CD14-positive monocyte (primary cell): Measurements from ENCODE around the gene FGFR3. TPM values are rescaled to one million over a fixed set of nuclear protein-coding genes. Genes with fewer than 3 reads are reported as not detected.

ENCODE experiments used
- DNase-seq, 3 donors: peaks; one replicate each; pipeline ENCODE4 v3.0.0-alpha.2; 2011 to 2022
- H2AFZ ChIP-seq: 2 replicates; pipeline ENCODE4 v1.6.0; 2012; ENCODE audit warnings: mild to moderate bottlenecking, low read depth, low read length, inconsistent platforms; ENCODE audit not compliant: insufficient read depth, poor library complexity, severe bottlenecking
- H3K27ac ChIP-seq, 2 donors: 1 replicate in 1 of 2; 2 replicates in 1 of 2; pipeline ENCODE4 v1.5.1; 2012 to 2013; ENCODE audit warnings: low read length in 2 of 2, control low read depth in 1 of 2, inconsistent platforms in 1 of 2, low read depth in 1 of 2, mild to moderate bottlenecking in 1 of 2
- H3K27me3 ChIP-seq, 2 donors: one replicate each; pipeline versions ENCODE4 v1.6.0 to v1.6.1; 2011 to 2013; ENCODE audit warnings: low read length in 2 of 2; ENCODE audit not compliant: control insufficient read depth in 2 of 2, insufficient read depth in 2 of 2
- H3K36me3 ChIP-seq, 2 donors: replicated peaks in 1 of 2; 1 replicate in 1 of 2; 2 replicates in 1 of 2; pipeline versions ENCODE4 v1.5.1 to v1.6.1; 2012 to 2013; ENCODE audit warnings: low read length in 2 of 2, control low read depth in 1 of 2, inconsistent platforms in 1 of 2, mild to moderate bottlenecking in 1 of 2; ENCODE audit not compliant: insufficient read depth in 2 of 2, control insufficient read depth in 1 of 2
- H3K4me1 ChIP-seq, 2 donors: 1 replicate in 1 of 2; 2 replicates in 1 of 2; pipeline versions ENCODE4 v1.5.1 to v1.6.1; 2012 to 2013; ENCODE audit warnings: low read length in 2 of 2, control low read depth in 1 of 2, inconsistent platforms in 1 of 2, mild to moderate bottlenecking in 1 of 2, moderate library complexity in 1 of 2; ENCODE audit not compliant: insufficient read depth in 2 of 2, control insufficient read depth in 1 of 2
- H3K4me2 ChIP-seq: replicated peaks from 2 replicates; pipeline ENCODE3; 2012; ENCODE audit warnings: low read length, moderate library complexity, mild to moderate bottlenecking; ENCODE audit not compliant: poor library complexity, severe bottlenecking; ENCODE audit errors: extremely low read depth
- H3K4me3 ChIP-seq, 3 experiments: fragments of 200-600 bp in 1 of 3; sonication (generic) in 1 of 3; replicated peaks in 1 of 3; 1 replicate in 2 of 3; 2 replicates in 1 of 3; pipeline ENCODE4 v1.5.1; 2011 to 2013; ENCODE audit warnings: low read length in 3 of 3, mild to moderate bottlenecking in 3 of 3, control low read depth in 2 of 3, low read depth in 2 of 3, inconsistent platforms in 1 of 3, moderate library complexity in 1 of 3
- H3K79me2 ChIP-seq: 2 replicates; pipeline ENCODE4 v1.6.0; 2012; ENCODE audit warnings: mild to moderate bottlenecking, control low read depth, inconsistent platforms, low read length, moderate library complexity; ENCODE audit not compliant: insufficient read depth
- H3K9ac ChIP-seq: 2 replicates; pipeline ENCODE4 v1.6.0; 2017; ENCODE audit warnings: low read length, mild to moderate bottlenecking; ENCODE audit not compliant: insufficient read depth, poor library complexity, severe bottlenecking
- H3K9me3 ChIP-seq, 2 donors: replicated peaks in 1 of 2; 1 replicate in 1 of 2; 2 replicates in 1 of 2; pipeline versions ENCODE4 v1.5.1 to v1.6.1; 2012 to 2013; ENCODE audit warnings: low read length in 2 of 2, control low read depth in 1 of 2; ENCODE audit not compliant: control insufficient read depth in 1 of 2, insufficient read depth in 1 of 2
- H4K20me1 ChIP-seq: 2 replicates; pipeline ENCODE4 v1.6.0; 2012; ENCODE audit warnings: mild to moderate bottlenecking, low read length, control low read depth, moderate library complexity; ENCODE audit not compliant: insufficient read depth
- H3K27ac Mint-ChIP-seq, 7 donors: one replicate each; pipeline ENCODE4 v1.8.0; 2020; ENCODE audit warnings: mild to moderate bottlenecking in 7 of 7, mixed read lengths in 7 of 7, moderate library complexity in 6 of 7, inconsistent platforms in 2 of 7
- H3K27me3 Mint-ChIP-seq, 3 donors: one replicate each; pipeline ENCODE4 v1.8.0; 2021 to 2022; ENCODE audit warnings: low read depth in 3 of 3, mild to moderate bottlenecking in 3 of 3, mixed read lengths in 3 of 3, moderate library complexity in 3 of 3, inconsistent platforms in 1 of 3
- H3K36me3 Mint-ChIP-seq, 2 donors: one replicate each; pipeline ENCODE4 v1.8.0; 2020; ENCODE audit warnings: mixed read lengths in 2 of 2, inconsistent platforms in 1 of 2, mild to moderate bottlenecking in 1 of 2
- H3K4me1 Mint-ChIP-seq: one replicate; pipeline ENCODE4 v1.8.0; 2020; ENCODE audit warnings: mild to moderate bottlenecking, mixed read lengths
- H3K4me3 Mint-ChIP-seq, 2 donors: one replicate each; pipeline ENCODE4 v1.8.0; 2020; ENCODE audit warnings: mild to moderate bottlenecking in 2 of 2, mixed read lengths in 2 of 2, moderate library complexity in 1 of 2
- H3K9me3 Mint-ChIP-seq, 7 donors: one replicate each; pipeline ENCODE4 v1.8.0; 2020 to 2022; ENCODE audit warnings: mixed read lengths in 7 of 7, mild to moderate bottlenecking in 6 of 7, moderate library complexity in 6 of 7, inconsistent platforms in 2 of 7
- CTCF ChIP-seq: fragments of 200-600 bp; IDR thresholded peaks from one replicate; pipeline ENCODE4 v1.8.0; 2022; ENCODE audit warnings: antibody characterized with exemption, mild to moderate bottlenecking
- WGBS: methylation state at CpG from one replicate; pipeline ENCODE4 v1.1.5; 2013; ENCODE audit warnings: missing lambda C conversion rate; ENCODE audit not compliant: insufficient coverage; 5-methylcytosine and 5-hydroxymethylcytosine counted together
- intact Hi-C, 2 donors: fragments of 100-400 bp; cut with micrococcal nuclease; formaldehyde crosslinking; loops; one replicate each; pipeline versions ENCODE4 v1.15.0 to v1.15.1; 2023
- polyA plus RNA-seq, 3 donors: library from polyadenylated mRNA; depleted of rRNA in 1 of 3; unstranded in 2 of 3; stranded (reverse) in 1 of 3; fragments of 300-500 nt in 2 of 3; fragments of >200 nt in 1 of 3; fragmentation: Illumina TruSeq in 2 of 3; gene quantifications; 1 replicate in 2 of 3; 2 replicates in 1 of 3; pipeline ENCODE4 v1.2.3, GENCODE V29; 2012 to 2021

The FGFR3 gene
- polyA plus RNA-seq, 3 donors, result 0.07 TPM; not detected in 2

- no peak overlapping the region for H3K9ac ChIP-seq
- peaks cover 21 to 30% (median 24%) of the 10 kb centered on the region in 3 donors for H3K27me3 Mint-ChIP-seq
- no peaks in the 10 kb centered on the region for H3K79me2 ChIP-seq
- H3K36me3 ChIP-seq, result no peaks in the 10 kb centered on the region
- H3K36me3 Mint-ChIP-seq, result no peaks in the 10 kb centered on the region
- TF ChIP-seq CTCF, result no peak
- peaks cover 0 to 6% (median 0%) of the 10 kb centered on the region in 7 donors for H3K9me3 Mint-ChIP-seq
- H3K27me3 ChIP-seq, result peaks cover 2 to 22% of the 10 kb centered on the region in 2 donors
- H3K4me3 Mint-ChIP-seq, result no peak overlapping the region
- H3K9me3 ChIP-seq, result no peaks in the 10 kb centered on the region
- no peaks in the 10 kb centered on the region for H4K20me1 ChIP-seq
- H3K4me1 Mint-ChIP-seq, result no peaks in the 10 kb centered on the region
- WGBS, result 84% methylated on average over 6 of the region's 13 CpGs
- no peak overlapping the region for H3K27ac Mint-ChIP-seq
- H3K4me2 ChIP-seq, result no peak overlapping the region
- H3K27ac ChIP-seq, result no peak overlapping the region
- no peak overlapping the region for H2AFZ ChIP-seq
- no peak for DNase-seq
- H3K4me1 ChIP-seq, result no peaks in the 10 kb centered on the region
- intact Hi-C loops, result no loop called here
- H3K4me3 ChIP-seq, result no peak overlapping the region
Measured at GRCh38 chr4:1788254-1788973, 4.7 kb upstream of the FGFR3 start.

GRCh38 chr4:1789552-1789951 is 3.5 kb upstream of the FGFR3 start:
- Histone ChIP-seq H3K27me3 (peaks cover 6 to 30% of the 10 kb centered on the region in 2 donors), H3K4me3 (no peak overlapping the region), H3K9ac (no peak overlapping the region), H2AFZ (no peak overlapping the region), H4K20me1 (no peaks in the 10 kb centered on the region), H3K27ac (no peak overlapping the region), H3K4me2 (no peak overlapping the region), H3K36me3 (no peaks in the 10 kb centered on the region), H3K9me3 (no peaks in the 10 kb centered on the region), H3K79me2 (no peaks in the 10 kb centered on the region), H3K4me1 (peaks cover 5 to 9% of the 10 kb centered on the region in 2 donors)
- TF ChIP-seq CTCF, result no peak
- no peak overlapping the region for H3K4me3 Mint-ChIP-seq
- no peak overlapping the region for H3K27ac Mint-ChIP-seq
- 98% methylated on average over 8 of the region's 21 CpGs for WGBS
- H3K36me3 Mint-ChIP-seq, result no peaks in the 10 kb centered on the region
- no peak for DNase-seq
- no peaks in the 10 kb centered on the region for H3K4me1 Mint-ChIP-seq
- intact Hi-C loops, result no loop called here
- peaks cover 24 to 38% (median 25%) of the 10 kb centered on the region in 3 donors for H3K27me3 Mint-ChIP-seq
- H3K9me3 Mint-ChIP-seq, result peaks cover 0 to 3% (median 0%) of the 10 kb centered on the region in 7 donors
